Liver (tissue), 3 donors: ENCODE results near the gene TPX2.

Experiments
- TAF1 ChIP-seq: conservative IDR thresholded peaks from 2 replicates; pipeline ENCODE4 v1.6.1; 2016; ENCODE audit warnings: antibody characterized with exemption, mild to moderate bottlenecking
- TF ChIP-seq, protein P1 (sequence below): fragments of 150-350 bp; IDR thresholded peaks from 2 replicates; pipeline ENCODE4 v1.5.1; 2017; ENCODE audit warnings: improper control_type of control experiment, low read depth, low read length; ENCODE audit not compliant: missing input control
- donor health status: healthy.
- donor health status: healthy.

DNA sequence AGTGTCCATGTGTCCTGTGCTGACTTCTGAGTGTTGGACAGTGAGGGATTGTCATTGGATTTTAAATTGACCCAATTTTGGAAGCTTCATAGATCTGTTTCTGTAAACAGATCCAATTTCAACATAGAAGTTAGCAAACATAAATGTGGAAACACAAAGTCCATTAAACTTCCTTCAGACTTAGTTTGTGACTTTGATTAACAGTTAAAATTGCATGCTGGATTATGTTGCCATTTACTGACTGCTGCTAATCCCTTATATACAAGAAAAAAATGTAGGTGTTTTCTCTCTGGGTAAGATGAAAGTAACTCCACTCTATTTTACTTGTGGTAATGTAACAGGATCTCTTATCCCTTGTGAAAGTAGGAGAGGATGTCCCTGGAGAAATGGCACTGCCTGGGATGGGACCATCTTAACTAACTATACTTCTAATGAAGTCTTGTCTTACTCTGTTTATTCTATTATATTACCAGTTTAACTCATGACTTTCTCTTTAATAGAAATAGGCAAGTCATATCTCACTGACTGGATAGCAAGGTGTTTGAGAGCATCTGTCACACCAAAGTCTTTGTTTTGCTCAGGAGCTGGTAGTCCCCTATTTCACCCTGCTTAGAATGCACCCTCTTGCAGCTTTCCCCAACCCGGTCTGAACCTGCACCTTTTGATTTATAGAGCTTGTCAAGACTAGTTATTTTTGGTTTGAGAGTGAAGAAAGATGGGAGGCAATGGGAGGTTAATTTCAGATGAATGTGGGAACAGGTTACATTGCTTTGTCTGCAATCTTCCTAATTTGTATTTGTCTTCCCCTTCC lies 7.2 kb downstream of the TPX2 start:
- TF ChIP-seq, protein P1, sequence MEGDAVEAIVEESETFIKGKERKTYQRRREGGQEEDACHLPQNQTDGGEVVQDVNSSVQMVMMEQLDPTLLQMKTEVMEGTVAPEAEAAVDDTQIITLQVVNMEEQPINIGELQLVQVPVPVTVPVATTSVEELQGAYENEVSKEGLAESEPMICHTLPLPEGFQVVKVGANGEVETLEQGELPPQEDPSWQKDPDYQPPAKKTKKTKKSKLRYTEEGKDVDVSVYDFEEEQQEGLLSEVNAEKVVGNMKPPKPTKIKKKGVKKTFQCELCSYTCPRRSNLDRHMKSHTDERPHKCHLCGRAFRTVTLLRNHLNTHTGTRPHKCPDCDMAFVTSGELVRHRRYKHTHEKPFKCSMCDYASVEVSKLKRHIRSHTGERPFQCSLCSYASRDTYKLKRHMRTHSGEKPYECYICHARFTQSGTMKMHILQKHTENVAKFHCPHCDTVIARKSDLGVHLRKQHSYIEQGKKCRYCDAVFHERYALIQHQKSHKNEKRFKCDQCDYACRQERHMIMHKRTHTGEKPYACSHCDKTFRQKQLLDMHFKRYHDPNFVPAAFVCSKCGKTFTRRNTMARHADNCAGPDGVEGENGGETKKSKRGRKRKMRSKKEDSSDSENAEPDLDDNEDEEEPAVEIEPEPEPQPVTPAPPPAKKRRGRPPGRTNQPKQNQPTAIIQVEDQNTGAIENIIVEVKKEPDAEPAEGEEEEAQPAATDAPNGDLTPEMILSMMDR = no peak
- no peak for TF ChIP-seq TAF1
